Right atrium auricular region (tissue), 2 donors: ENCODE measurements around the gene UQCC2. TPM values are rescaled to one million over a fixed set of nuclear protein-coding genes. Genes with fewer than 3 reads are reported as not detected.

ENCODE experiments used
- DNase-seq: peaks from one replicate; pipeline ENCODE4 v3.0.0-alpha.2; 2019; ENCODE audit warnings: low spot score
- H3K27ac ChIP-seq, 2 donors: fragments of 200-600 bp; sonication (generic); 1 replicate in 1 of 2; 2 replicates in 1 of 2; pipeline ENCODE4 v1.5.1; 2016 to 2019
- H3K27me3 ChIP-seq, 2 donors: fragments of 200-600 bp; sonication (generic); one replicate each; pipeline versions ENCODE4 v1.5.1 to v1.6.0; 2017 to 2019
- H3K36me3 ChIP-seq: fragments of 200-600 bp; sonication (generic); one replicate; pipeline ENCODE4 v1.5.1; 2016
- H3K4me1 ChIP-seq, 2 donors: fragments of 200-600 bp; sonication (generic); one replicate each; pipeline versions ENCODE4 v1.5.1 to v1.6.0; 2017 to 2019
- H3K4me3 ChIP-seq, 2 donors: fragments of 200-600 bp; sonication (generic); 1 replicate in 1 of 2; 2 replicates in 1 of 2; pipeline ENCODE4 v1.5.1; 2017 to 2019; ENCODE audit warnings: mild to moderate bottlenecking in 1 of 2, moderate library complexity in 1 of 2
- H3K9me3 ChIP-seq, 2 donors: fragments of 200-600 bp; sonication (generic); one replicate each; pipeline ENCODE4 v1.5.1; 2019
- total RNA-seq, 2 donors: library from RNA; depleted of rRNA; stranded (reverse); fragments of >200 nt; gene quantifications; one replicate each; pipeline ENCODE4 v1.1.0, GENCODE V29; 2016
- TF ChIP-seq, protein P1 (sequence below), 2 donors: fragments of 200-600 bp; sonication (generic); IDR thresholded peaks; one replicate each; pipeline ENCODE4 v1.5.1; 2019; ENCODE audit warnings: antibody characterized with exemption in 2 of 2

The UQCC2 gene
- total RNA-seq, 2 donors from 2014 or later = 69.1 to 143 TPM

DNA sequence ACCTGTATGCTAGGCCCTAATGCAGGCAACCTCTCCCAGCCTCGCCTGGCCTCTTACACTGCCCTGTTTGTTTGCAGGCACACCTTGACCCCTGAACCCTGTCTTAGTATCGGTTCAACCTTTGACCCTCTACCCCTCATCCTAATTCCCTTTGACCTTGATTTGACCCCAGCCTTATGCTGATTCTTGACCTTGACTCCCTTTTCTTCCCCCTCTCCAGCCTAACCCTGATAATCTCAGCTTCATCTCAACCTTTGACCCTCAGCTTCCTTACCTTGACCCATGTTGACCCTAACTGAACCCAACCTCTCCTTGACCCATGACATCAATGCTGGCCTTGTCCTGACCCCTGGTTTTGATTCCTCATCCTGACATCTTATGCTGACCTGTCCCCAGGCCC lies 33.8 kb downstream of the UQCC2 start:
- no peaks in the 10 kb centered on the region for H3K9me3 ChIP-seq
- H3K27me3 ChIP-seq = no peaks in the 10 kb centered on the region
- H3K27ac ChIP-seq = no peak overlapping the region
- no peak for DNase-seq
- H3K4me1 ChIP-seq = no peaks in the 10 kb centered on the region
- TF ChIP-seq, protein P1, sequence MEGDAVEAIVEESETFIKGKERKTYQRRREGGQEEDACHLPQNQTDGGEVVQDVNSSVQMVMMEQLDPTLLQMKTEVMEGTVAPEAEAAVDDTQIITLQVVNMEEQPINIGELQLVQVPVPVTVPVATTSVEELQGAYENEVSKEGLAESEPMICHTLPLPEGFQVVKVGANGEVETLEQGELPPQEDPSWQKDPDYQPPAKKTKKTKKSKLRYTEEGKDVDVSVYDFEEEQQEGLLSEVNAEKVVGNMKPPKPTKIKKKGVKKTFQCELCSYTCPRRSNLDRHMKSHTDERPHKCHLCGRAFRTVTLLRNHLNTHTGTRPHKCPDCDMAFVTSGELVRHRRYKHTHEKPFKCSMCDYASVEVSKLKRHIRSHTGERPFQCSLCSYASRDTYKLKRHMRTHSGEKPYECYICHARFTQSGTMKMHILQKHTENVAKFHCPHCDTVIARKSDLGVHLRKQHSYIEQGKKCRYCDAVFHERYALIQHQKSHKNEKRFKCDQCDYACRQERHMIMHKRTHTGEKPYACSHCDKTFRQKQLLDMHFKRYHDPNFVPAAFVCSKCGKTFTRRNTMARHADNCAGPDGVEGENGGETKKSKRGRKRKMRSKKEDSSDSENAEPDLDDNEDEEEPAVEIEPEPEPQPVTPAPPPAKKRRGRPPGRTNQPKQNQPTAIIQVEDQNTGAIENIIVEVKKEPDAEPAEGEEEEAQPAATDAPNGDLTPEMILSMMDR (IDR thresholded peaks at IDR 0.05) = no peak
- H3K4me3 ChIP-seq = no peak overlapping the region
- peaks cover 39% of the 10 kb centered on the region for H3K36me3 ChIP-seq

DNA sequence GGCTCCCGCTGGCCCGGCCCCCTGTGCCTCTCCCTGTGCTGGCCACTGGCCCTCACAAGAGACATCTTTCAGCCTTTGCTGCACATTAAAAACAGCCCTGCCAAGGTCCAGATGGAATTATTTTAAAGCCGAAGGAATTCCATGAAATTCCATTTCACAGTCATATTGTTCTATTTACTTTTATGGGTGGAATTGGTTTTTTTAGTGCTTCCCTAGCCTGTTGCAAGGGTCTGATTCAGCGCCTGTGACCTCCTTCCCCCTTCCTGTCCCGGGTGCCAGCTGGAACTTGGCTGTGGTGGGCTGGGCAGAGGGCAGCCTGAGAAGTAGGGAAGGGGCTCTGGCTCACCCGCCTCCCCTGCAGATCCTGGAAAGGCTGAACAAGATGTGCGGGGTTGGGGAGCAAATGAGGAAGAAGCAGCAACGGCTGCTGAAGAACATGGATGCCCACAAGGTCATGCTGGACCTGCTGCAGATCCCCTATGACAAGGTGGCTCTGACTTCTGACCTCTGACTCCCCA lies 34.3 kb downstream of the UQCC2 start:
- no peak for DNase-seq
- TF ChIP-seq, protein P1 (IDR thresholded peaks at IDR 0.05) = no peak
- H3K36me3 ChIP-seq = peaks cover 35% of the 10 kb centered on the region
- H3K4me3 ChIP-seq = no peak overlapping the region
- H3K27me3 ChIP-seq = no peaks in the 10 kb centered on the region
- no peaks in the 10 kb centered on the region for H3K4me1 ChIP-seq
- no peaks in the 10 kb centered on the region for H3K9me3 ChIP-seq
- no peak overlapping the region for H3K27ac ChIP-seq

DNA sequence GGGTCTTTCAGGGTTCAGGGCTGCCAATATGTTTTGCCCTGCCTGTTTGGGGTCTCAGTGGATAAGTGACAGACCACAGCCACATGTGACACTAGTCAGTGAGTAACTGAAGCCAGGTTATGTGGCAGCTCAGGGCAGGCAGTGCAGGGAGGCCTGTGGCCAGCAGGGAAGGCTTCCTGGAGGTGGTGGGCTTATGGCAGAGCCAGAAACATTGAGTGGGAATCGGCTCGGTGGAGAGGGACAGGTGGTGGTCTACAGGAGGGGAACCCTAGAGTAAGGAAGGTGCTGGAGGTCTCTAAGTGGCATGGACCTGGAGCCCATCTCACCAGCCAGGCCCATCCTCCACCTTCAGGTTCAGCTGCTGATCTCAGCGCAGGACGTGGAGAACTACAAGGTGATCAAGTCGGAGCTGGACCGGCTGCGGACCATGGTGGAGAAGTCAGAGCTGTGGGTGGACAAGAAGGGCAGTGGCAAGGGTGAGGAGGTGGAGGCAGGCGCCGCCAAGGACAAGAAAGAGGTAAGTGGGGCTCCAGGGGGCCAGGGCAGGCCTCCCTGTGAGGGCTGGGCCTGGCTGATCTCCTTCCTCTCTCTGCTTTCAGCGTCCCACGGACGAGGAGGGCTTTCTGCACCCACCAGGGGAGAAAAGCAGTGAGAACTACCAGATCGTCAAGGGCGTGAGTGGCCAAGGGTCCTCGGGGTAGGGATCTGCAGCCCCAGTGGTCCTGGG lies 34.9 kb downstream of the UQCC2 start:
- Histone ChIP-seq H3K36me3 (peaks cover 32% of the 10 kb centered on the region), H3K4me1 (no peaks in the 10 kb centered on the region), H3K4me3 (no peak overlapping the region), H3K9me3 (no peaks in the 10 kb centered on the region), H3K27ac (no peak overlapping the region), H3K27me3 (no peaks in the 10 kb centered on the region)
- TF ChIP-seq, protein P1 (IDR thresholded peaks at IDR 0.05) = no peak
- no peak for DNase-seq

DNA sequence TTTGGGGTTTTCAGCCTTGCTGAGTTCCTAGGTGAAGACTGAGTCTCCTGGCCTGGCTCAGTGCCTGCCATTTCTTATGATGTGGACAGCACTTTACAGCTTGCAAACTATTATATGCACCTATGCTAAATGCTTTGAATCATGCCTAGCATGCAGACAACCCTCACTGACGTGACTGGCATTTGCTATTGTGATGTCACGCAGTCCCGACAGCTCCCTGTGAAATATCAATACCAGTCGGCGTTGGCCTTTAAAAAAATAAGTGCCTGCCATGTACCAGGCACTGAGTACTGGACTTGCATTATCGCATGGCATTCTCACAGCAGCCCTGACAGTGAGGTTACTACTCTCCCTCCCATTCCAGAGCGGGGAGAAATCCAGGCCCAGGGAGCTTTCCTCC lies 35.5 kb downstream of the UQCC2 start:
- no peaks in the 10 kb centered on the region for H3K4me1 ChIP-seq
- no peaks in the 10 kb centered on the region for H3K27me3 ChIP-seq
- H3K9me3 ChIP-seq = no peaks in the 10 kb centered on the region
- H3K36me3 ChIP-seq = peaks cover 38% of the 10 kb centered on the region
- DNase-seq = no peak
- H3K4me3 ChIP-seq = no peak overlapping the region
- TF ChIP-seq, protein P1 (IDR thresholded peaks at IDR 0.05) = no peak
- no peak overlapping the region for H3K27ac ChIP-seq

DNA sequence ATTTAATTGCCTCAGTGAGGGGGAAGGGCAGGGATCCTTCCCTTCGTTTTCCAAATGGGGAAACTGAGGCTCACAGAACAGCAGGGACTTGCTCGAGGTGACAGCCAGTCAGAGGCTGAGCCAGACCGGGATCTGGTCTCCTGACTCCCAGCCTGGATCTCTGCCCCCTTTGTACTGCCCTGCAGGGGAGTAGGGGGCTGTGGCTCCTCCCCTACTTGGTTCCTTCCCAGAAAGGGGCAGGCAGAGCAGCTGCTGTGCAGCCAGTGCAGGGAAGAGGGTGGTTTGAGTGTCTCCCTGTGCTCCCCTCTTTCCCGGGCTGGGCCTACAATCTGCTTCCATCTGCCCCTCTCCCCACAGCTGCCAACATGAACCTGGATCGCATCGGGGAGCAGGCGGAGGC lies 37.6 kb downstream of the UQCC2 start:
- Histone ChIP-seq H3K27me3 (no peaks in the 10 kb centered on the region), H3K4me1 (no peaks in the 10 kb centered on the region), H3K9me3 (no peaks in the 10 kb centered on the region), H3K36me3 (peaks cover 49% of the 10 kb centered on the region), H3K4me3 (no peak overlapping the region), H3K27ac (no peak overlapping the region)
- TF ChIP-seq, protein P1 (IDR thresholded peaks at IDR 0.05) = no peak
- no peak for DNase-seq

DNA sequence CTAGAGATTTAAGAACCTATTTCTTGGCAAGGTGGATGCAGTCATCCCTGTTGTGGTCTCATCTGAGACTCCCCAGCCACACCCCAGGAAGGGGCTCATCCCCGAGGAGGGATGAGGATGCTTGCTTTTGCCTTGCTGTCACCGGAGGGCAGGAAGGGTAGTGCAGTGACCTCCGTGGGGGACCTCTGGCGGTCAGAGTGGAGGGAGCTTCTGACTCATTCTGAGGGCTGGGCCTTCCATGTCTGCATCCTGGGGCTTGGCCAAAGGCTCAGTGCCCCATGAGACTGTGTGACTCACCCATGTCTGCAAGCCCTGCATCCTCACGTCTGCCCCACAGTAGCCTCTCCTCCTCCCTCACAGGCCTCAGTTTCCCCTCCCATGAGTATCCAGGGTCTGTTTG lies 38.7 kb downstream of the UQCC2 start:
- Histone ChIP-seq H3K4me1 (no peaks in the 10 kb centered on the region), H3K27me3 (no peaks in the 10 kb centered on the region), H3K4me3 (no peak overlapping the region), H3K9me3 (no peaks in the 10 kb centered on the region), H3K36me3 (peaks cover 51% of the 10 kb centered on the region), H3K27ac (no peak overlapping the region)
- peak; percentile 78 for DNase-seq
- TF ChIP-seq, protein P1 (IDR thresholded peaks at IDR 0.05) = peak in 1 of 2 donors; percentile 56
